Osteoblast (primary cell): ENCODE results near the gene KCNC2. TPM values are rescaled to one million over a fixed set of nuclear protein-coding genes. Genes with fewer than 3 reads are reported as not detected.

Experiments
- DNase-seq: peaks from one replicate; pipeline ENCODE4 v3.0.0; 2011; ENCODE audit warnings: low spot score, mixed read lengths; ENCODE audit not compliant: insufficient read length; ENCODE audit errors: missing footprints
- H2AFZ ChIP-seq: 2 replicates; pipeline ENCODE4 v1.6.0; 2011; ENCODE audit warnings: mild to moderate bottlenecking, low read length
- H3K27ac ChIP-seq: 2 replicates; pipeline ENCODE4 v1.5.1; 2011; ENCODE audit warnings: mild to moderate bottlenecking, low read depth, low read length, moderate library complexity
- H3K27me3 ChIP-seq: 2 replicates; pipeline ENCODE4 v1.6.0; 2012; ENCODE audit warnings: mild to moderate bottlenecking, control low read depth, inconsistent platforms, low read length, moderate library complexity; ENCODE audit not compliant: insufficient read depth
- H3K36me3 ChIP-seq: 2 replicates; pipeline ENCODE4 v1.5.1; 2011; ENCODE audit warnings: mild to moderate bottlenecking, low read length, control low read depth, moderate library complexity; ENCODE audit not compliant: insufficient read depth
- H3K4me1 ChIP-seq: 2 replicates; pipeline ENCODE4 v1.5.1; 2011; ENCODE audit warnings: mild to moderate bottlenecking, low read length, control low read depth, moderate library complexity; ENCODE audit not compliant: insufficient read depth
- H3K4me2 ChIP-seq: 2 replicates; pipeline ENCODE4 v1.6.0; 2011; ENCODE audit warnings: mild to moderate bottlenecking, low read length; ENCODE audit not compliant: insufficient read depth
- H3K4me3 ChIP-seq: fragments of 200-600 bp; sonication (generic); 3 replicates; pipeline ENCODE4 v1.5.1; 2012; ENCODE audit warnings: mild to moderate bottlenecking, low read length, inconsistent platforms; ENCODE audit not compliant: insufficient read depth
- H3K79me2 ChIP-seq: 2 replicates; pipeline ENCODE4 v1.6.0; 2012; ENCODE audit warnings: mild to moderate bottlenecking, low read length, control low read depth, inconsistent platforms; ENCODE audit not compliant: insufficient read depth
- H3K9me3 ChIP-seq: 2 replicates; pipeline ENCODE4 v1.5.1; 2011; ENCODE audit warnings: low read depth, low read length, control low read depth
- H4K20me1 ChIP-seq: 2 replicates; pipeline ENCODE4 v1.6.0; 2012; ENCODE audit warnings: mild to moderate bottlenecking, low read length, control low read depth; ENCODE audit not compliant: insufficient read depth
- total RNA-seq: library from RNA; depleted of rRNA; stranded (reverse); fragments of >200 nt; gene quantifications from 2 replicates; pipeline ENCODE4 v1.2.3, GENCODE V29; 2012
- TF ChIP-seq, protein P1 (sequence below): IDR thresholded peaks from 2 replicates; pipeline ENCODE4 v1.5.1; 2011; ENCODE audit warnings: mild to moderate bottlenecking, low read depth, low read length, moderate library complexity; ENCODE audit errors: extremely low read depth

KCNC2 gene
- not detected in 2 replicates for total RNA-seq

- no peaks in the 10 kb centered on the region for H3K4me1 ChIP-seq
- H3K27me3 ChIP-seq, result peaks cover 34% of the 10 kb centered on the region
- H3K9me3 ChIP-seq, result no peaks in the 10 kb centered on the region
- no peak for DNase-seq
- peak within 1 kb of the TSS; percentile 35 for H3K4me3 ChIP-seq
- no peak within 1 kb of the TSS for H3K27ac ChIP-seq
- H4K20me1 ChIP-seq, result no peaks in the 10 kb centered on the region
- no peaks in the 10 kb centered on the region for H3K79me2 ChIP-seq
- H3K4me2 ChIP-seq, result peak within 1 kb of the TSS; percentile 36
- H3K36me3 ChIP-seq, result no peaks in the 10 kb centered on the region
- TF ChIP-seq, protein P1, sequence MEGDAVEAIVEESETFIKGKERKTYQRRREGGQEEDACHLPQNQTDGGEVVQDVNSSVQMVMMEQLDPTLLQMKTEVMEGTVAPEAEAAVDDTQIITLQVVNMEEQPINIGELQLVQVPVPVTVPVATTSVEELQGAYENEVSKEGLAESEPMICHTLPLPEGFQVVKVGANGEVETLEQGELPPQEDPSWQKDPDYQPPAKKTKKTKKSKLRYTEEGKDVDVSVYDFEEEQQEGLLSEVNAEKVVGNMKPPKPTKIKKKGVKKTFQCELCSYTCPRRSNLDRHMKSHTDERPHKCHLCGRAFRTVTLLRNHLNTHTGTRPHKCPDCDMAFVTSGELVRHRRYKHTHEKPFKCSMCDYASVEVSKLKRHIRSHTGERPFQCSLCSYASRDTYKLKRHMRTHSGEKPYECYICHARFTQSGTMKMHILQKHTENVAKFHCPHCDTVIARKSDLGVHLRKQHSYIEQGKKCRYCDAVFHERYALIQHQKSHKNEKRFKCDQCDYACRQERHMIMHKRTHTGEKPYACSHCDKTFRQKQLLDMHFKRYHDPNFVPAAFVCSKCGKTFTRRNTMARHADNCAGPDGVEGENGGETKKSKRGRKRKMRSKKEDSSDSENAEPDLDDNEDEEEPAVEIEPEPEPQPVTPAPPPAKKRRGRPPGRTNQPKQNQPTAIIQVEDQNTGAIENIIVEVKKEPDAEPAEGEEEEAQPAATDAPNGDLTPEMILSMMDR, result no peak
- no peak within 1 kb of the TSS for H2AFZ ChIP-seq
These were observed at the start of gene KCNC2 for GRCh38 chr12:75209812-75210138. Gene KCNC2, minus strand, starts transcription at chr12:75209839.

GRCh38 chr12:75259143-75259542, 49.5 kb upstream of the KCNC2 start:
- DNase-seq, result peak; percentile 46
- no peaks in the 10 kb centered on the region for H3K4me1 ChIP-seq
- no peaks in the 10 kb centered on the region for H3K79me2 ChIP-seq
- no peaks in the 10 kb centered on the region for H4K20me1 ChIP-seq
- TF ChIP-seq, protein P1, result no peak
- H3K36me3 ChIP-seq, result no peaks in the 10 kb centered on the region
- H3K27ac ChIP-seq, result no peak overlapping the region
- H3K4me3 ChIP-seq, result no peak overlapping the region
- no peaks in the 10 kb centered on the region for H3K9me3 ChIP-seq
- no peak overlapping the region for H3K4me2 ChIP-seq
- no peaks in the 10 kb centered on the region for H3K27me3 ChIP-seq
- H2AFZ ChIP-seq, result no peak overlapping the region

DNA sequence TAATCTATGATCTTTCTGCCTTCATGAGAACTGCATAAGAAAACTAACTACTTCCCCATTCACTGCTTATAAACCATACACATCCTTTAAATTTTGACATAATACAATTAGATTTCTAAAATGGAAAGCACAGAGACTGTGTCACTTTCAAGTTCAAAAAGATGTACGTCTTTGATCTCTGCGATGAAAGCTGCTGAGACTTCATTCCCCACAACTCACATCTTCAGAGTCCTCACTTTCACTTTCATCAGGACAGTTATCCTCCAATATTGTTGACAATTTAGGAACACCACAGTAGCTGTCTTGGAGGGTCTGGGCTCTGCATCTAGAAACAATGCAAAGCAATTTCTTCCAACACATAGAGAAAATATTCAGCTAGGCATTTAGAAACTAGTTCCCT, 47.9 kb upstream of the KCNC2 start:
- H2AFZ ChIP-seq, result peak overlapping the region; percentile 8
- H3K36me3 ChIP-seq, result no peaks in the 10 kb centered on the region
- no peak for DNase-seq
- no peaks in the 10 kb centered on the region for H3K4me1 ChIP-seq
- no peak overlapping the region for H3K27ac ChIP-seq
- no peaks in the 10 kb centered on the region for H4K20me1 ChIP-seq
- H3K27me3 ChIP-seq, result no peaks in the 10 kb centered on the region
- no peak overlapping the region for H3K4me3 ChIP-seq
- TF ChIP-seq, protein P1, result no peak
- H3K79me2 ChIP-seq, result no peaks in the 10 kb centered on the region
- H3K9me3 ChIP-seq, result no peaks in the 10 kb centered on the region
- no peak overlapping the region for H3K4me2 ChIP-seq

- TF ChIP-seq, protein P1, result no peak
- Histone ChIP-seq H2AFZ (no peak overlapping the region), H3K27me3 (no peaks in the 10 kb centered on the region), H4K20me1 (no peaks in the 10 kb centered on the region), H3K79me2 (no peaks in the 10 kb centered on the region), H3K36me3 (no peaks in the 10 kb centered on the region), H3K9me3 (peaks cover 2% of the 10 kb centered on the region), H3K4me3 (no peak overlapping the region), H3K4me2 (no peak overlapping the region), H3K27ac (no peak overlapping the region), H3K4me1 (no peaks in the 10 kb centered on the region)
- DNase-seq, result no peak
These were observed 35.5 kb upstream of the KCNC2 start for GRCh38 chr12:75245108-75245507.
